MV-4-11 (cell line): ENCODE data around the gene COMMD4.
"Not testable (repeated sequence)": the region's sequence is repeated elsewhere in the genome, so short reads cannot be mapped to it uniquely, and the experiment has no call there.

Experiments used
- DNase-seq: peaks from one replicate; lab custom pipeline; 2025; lab: John Stamatoyannopoulos, UW

COMMD4 gene

DNA sequence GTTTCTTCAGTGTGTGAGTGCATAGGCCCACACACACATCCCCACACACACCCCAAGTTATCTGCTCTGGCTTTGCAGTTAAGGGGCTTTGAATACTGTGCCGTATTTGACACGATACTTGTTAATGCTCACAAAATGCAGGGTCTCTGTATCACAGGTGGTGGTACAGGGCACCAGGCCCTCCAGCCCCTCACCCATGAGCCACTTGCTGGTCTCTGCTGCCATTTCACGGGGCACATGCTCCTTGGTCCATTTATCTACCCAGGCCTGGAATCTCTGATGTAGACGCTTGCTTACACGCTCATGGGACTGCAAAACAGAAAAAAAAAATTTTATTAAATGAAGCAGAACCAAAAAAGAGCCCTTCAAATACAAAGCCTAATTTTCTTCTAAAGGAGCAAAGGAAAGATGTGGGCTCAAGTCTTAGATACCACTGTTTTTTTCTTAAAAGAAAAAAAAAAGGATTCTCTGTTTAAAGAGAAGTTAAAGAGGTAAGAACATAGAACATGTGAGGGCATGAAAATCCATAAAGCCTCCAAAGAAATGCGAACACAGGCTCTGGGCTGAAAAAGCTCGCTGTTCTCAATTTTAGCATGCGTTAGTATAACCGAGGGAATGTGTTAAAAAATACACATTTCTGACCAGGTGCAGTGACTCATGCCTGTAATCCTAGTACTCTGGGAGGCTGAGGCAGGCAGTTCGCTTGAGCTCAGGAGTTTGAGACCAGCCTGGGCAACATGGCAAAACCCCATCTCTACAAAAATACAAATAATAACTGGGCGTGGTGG lies 36.2 kb downstream of the COMMD4 start:
- DNase-seq, result no peak

GRCh38 chr15:75380773-75381172 lies 44.9 kb downstream of the COMMD4 start:
- DNase-seq, result no peak

- DNase-seq, result not testable (repeated sequence)
Observed at GRCh38 chr15:75383986-75384385, 48.1 kb downstream of the COMMD4 start.
